GM12873 (cell line): Measurements from ENCODE around the gene AKAP14.

Experiments
- CTCF ChIP-seq: IDR thresholded peaks from 2 replicates; pipeline ENCODE4 v1.5.1; 2012; ENCODE audit warnings: low read depth, mild to moderate bottlenecking, moderate library complexity, low read length, control low read depth; ENCODE audit not compliant: insufficient read depth; ENCODE audit errors: missing control alignments

AKAP14 gene

GRCh38 chrX:119942831-119943184 is 47.1 kb downstream of the AKAP14 start:
- no peak for TF ChIP-seq CTCF

GRCh38 chrX:119943185-119943988 is 47.7 kb downstream of the AKAP14 start, which contains the start of gene NKAP:
Gene NKAP (minus strand): TSS chrX:119943751. CDS start chrX:119943605, 146 bp downstream.
- no peak for TF ChIP-seq CTCF

- no peak for TF ChIP-seq CTCF
Observed at GRCh38 chrX:119945481-119945880, 49.8 kb downstream of the AKAP14 start.

GRCh38 chrX:119948381-119948780 is 52.7 kb downstream of the AKAP14 start:
- peak; percentile 33 for TF ChIP-seq CTCF

GRCh38 chrX:119954374-119954773 is 58.7 kb downstream of the AKAP14 start:
- TF ChIP-seq CTCF = no peak

- no peak for TF ChIP-seq CTCF
Observed at GRCh38 chrX:119960625-119961024, 64.9 kb downstream of the AKAP14 start.
